ENCODE results near the gene HYAL1.

The HYAL1 gene

GRCh38 chr3:50330330-50330729, 27.0 kb upstream of the HYAL1 start:
- Histone ChIP-seq H3K4me1 (peaks cover 8% of the 10 kb centered on the region), H3K9ac (no peak overlapping the region), H3K27ac (no peak overlapping the region), H3K36me3 (ENCODE audit: control insufficient read depth, insufficient read depth, low read length) (no peaks in the 10 kb centered on the region), H2AFZ (no peak overlapping the region), H3K9me3 (ENCODE audit: control insufficient read depth, low read length) (no peaks in the 10 kb centered on the region), H3K79me2 (peaks cover 12% of the 10 kb centered on the region), H3K4me2 (ENCODE audit: low read length) (no peak overlapping the region), H3K27me3 (ENCODE audit: control insufficient read depth, insufficient read depth, low read length) (no peaks in the 10 kb centered on the region), H3K4me3 (ENCODE audit: low read depth, low read length) (no peak overlapping the region)
- TF ChIP-seq CTCF (IDR thresholded peaks at IDR 0.05) = no peak

DNA sequence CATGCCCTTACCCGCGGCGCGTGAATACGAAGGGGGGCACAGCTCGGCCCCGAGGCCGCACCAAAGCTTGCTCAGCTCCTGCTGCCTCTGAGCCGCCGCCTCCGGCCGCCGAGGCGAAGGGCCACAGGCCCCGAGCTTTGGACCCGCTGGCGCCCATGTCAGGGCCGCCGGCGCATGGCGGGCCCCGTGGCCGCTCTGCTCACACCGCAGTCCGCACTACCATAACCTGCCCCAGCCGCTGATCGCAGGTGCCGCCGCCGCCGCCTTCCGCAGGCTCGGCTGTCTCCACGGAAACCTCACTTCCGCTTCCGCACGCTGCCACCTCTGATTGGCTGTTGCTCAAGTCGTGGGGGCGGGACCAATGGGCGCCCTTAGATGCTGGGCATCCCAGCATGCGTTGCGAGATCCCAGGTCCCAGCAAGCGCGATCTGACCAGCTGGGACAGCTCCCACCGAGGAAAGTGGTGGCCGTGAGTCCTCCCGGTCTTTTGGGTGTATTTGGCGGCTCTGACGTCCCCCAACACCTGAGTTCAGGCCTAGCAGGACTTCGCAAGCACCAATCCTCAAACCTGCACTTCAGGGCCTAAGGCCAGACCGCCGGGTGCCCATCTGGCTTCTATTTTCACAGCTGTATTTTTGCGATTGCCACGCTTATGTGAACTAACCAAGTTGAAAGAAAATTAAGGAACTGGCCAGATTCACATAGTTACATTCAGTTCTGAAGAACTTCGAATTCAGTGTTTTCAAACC, 24.7 kb upstream of the HYAL1 start, which contains the start of gene TUSC2:
TUSC2 (minus strand) TSS at position 281 of the 749 bp plus-strand sequence; CDS start at position 157, 124 bp downstream.
- Histone ChIP-seq H3K36me3 (ENCODE audit: control insufficient read depth, insufficient read depth, low read length) (no peaks in the 10 kb centered on the region), H3K27me3 (ENCODE audit: control insufficient read depth, insufficient read depth, low read length) (no peaks in the 10 kb centered on the region), H3K9me3 (ENCODE audit: control insufficient read depth, low read length) (no peaks in the 10 kb centered on the region), H3K4me3 (ENCODE audit: low read depth, low read length) (peak within 1 kb of the TSS; percentile 84), H3K9ac (peak within 1 kb of the TSS; percentile 95), H3K4me1 (peaks cover 15% of the 10 kb centered on the region), H3K4me2 (ENCODE audit: low read length) (peak within 1 kb of the TSS; percentile 90), H3K27ac (peak within 1 kb of the TSS; percentile 75), H3K79me2 (peaks cover 12% of the 10 kb centered on the region), H2AFZ (peak within 1 kb of the TSS; percentile 87)
- no peak for TF ChIP-seq CTCF (IDR thresholded peaks at IDR 0.05)

DNA sequence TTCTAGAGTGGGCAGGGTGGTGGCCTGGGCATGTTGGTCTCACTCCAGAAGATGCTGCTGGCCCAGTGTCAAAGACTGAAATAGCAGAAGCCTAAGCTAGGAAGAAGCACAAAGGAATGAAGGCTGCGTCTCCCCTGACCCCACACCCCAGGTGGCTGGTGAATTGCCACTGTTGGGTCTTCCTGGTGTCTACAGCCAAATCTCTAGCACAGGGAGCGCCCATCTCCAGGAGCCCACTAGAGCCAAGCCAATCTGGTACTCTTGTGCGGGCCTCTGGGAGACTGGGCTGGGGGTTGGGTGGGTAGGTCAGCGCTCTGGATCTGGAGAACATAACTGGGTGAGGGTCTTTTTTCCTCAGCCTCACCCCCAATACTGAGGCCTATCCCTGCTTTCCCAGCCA, 23.8 kb upstream of the HYAL1 start:
- no peaks in the 10 kb centered on the region for H3K36me3 ChIP-seq (ENCODE audit: control insufficient read depth, insufficient read depth, low read length)
- no peak for TF ChIP-seq CTCF (IDR thresholded peaks at IDR 0.05)
- H3K9ac ChIP-seq = peak overlapping the region; percentile 95
- H2AFZ ChIP-seq = no peak overlapping the region
- H3K27ac ChIP-seq = no peak overlapping the region
- peak overlapping the region; percentile 84 for H3K4me3 ChIP-seq (ENCODE audit: low read depth, low read length)
- no peaks in the 10 kb centered on the region for H3K9me3 ChIP-seq (ENCODE audit: control insufficient read depth, low read length)
- peak overlapping the region; percentile 90 for H3K4me2 ChIP-seq (ENCODE audit: low read length)
- peaks cover 12% of the 10 kb centered on the region for H3K79me2 ChIP-seq
- peaks cover 16% of the 10 kb centered on the region for H3K4me1 ChIP-seq
- no peaks in the 10 kb centered on the region for H3K27me3 ChIP-seq (ENCODE audit: control insufficient read depth, insufficient read depth, low read length)

DNA sequence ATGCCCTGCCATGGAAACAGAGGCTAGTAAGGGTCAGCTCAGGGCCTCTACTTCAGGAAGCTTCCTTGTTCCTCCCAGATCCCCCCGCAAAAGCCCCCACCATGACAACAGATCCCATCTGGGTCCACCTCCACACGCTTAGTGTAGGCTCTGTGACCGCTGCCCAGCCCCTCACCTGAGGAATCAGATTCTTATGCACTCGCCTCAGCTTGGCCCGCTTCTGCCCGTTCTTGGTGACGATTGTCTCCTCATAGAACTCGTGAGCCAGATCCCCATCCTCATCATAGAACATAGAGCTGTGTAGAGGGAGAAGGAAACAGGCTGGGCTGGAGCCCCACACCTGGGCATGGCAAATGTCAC, 22.8 kb upstream of the HYAL1 start:
- H3K4me2 ChIP-seq (ENCODE audit: low read length) = no peak overlapping the region
- H3K27me3 ChIP-seq (ENCODE audit: control insufficient read depth, insufficient read depth, low read length) = no peaks in the 10 kb centered on the region
- H3K9ac ChIP-seq = no peak overlapping the region
- peaks cover 21% of the 10 kb centered on the region for H3K4me1 ChIP-seq
- no peak overlapping the region for H3K4me3 ChIP-seq (ENCODE audit: low read depth, low read length)
- H3K36me3 ChIP-seq (ENCODE audit: control insufficient read depth, insufficient read depth, low read length) = no peaks in the 10 kb centered on the region
- no peaks in the 10 kb centered on the region for H3K9me3 ChIP-seq (ENCODE audit: control insufficient read depth, low read length)
- H3K27ac ChIP-seq = no peak overlapping the region
- H2AFZ ChIP-seq = no peak overlapping the region
- no peak for TF ChIP-seq CTCF (IDR thresholded peaks at IDR 0.05)
- H3K79me2 ChIP-seq = peaks cover 12% of the 10 kb centered on the region

Measured in parathyroid adenoma (tissue), 2 donors.